ENCODE results near the gene PRDM10. TPM values are rescaled to one million over a fixed set of nuclear protein-coding genes. Genes with fewer than 3 reads are reported as not detected.

Gene PRDM10
- total RNA-seq, 1 experiment from 2014 or later: 18.9 TPM

DNA sequence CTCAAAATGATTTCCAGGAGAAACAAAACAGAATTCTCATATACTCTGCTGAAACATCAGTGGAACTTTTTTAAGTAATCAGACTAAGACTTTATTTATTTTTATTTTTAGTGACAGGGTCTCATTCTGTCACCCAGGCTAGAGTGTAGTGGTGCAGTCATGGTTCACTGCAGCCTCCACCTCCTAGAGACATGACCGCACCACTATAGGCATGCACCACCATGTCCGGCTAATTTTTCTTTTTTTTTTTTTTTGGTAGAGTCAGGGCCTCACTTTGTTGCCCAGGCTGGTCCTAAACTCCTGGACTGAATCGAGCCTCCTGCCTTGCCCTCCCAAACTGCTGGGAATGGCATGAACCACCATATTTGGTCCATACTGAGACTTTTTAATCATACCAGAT is 42.9 kb downstream of the PRDM10 start:
- peaks cover 29% of the 10 kb centered on the region for H3K36me3 Mint-ChIP-seq
- ATAC-seq: no peak

GRCh38 chr11:129955282-129955681 is 47.4 kb downstream of the PRDM10 start:
- H3K36me3 Mint-ChIP-seq: peaks cover 28% of the 10 kb centered on the region
- DNase-seq (ENCODE audit: low spot score): no peak
- ChIA-PET CTCF (interaction anchor here (0.7 to 1.6 kb wide), 5 partner anchors 32 to 177 kb away, joined by 3 to 8 read pairs (median 4); partner anchors contain the start of gene PRDM10), POLR2A (no interaction called here)
- H3K4me3 Mint-ChIP-seq: no peak overlapping the region
- no peak for TF ChIP-seq FOXP1 (CRISPR knock-in tag; IDR thresholded peaks at IDR 0.05; ENCODE audit: borderline replicate concordance)
- TF ChIP-seq SP1 (CRISPR knock-in tag; conservative IDR thresholded peaks at IDR 0.05): no peak
- TF ChIP-seq, protein P1, sequence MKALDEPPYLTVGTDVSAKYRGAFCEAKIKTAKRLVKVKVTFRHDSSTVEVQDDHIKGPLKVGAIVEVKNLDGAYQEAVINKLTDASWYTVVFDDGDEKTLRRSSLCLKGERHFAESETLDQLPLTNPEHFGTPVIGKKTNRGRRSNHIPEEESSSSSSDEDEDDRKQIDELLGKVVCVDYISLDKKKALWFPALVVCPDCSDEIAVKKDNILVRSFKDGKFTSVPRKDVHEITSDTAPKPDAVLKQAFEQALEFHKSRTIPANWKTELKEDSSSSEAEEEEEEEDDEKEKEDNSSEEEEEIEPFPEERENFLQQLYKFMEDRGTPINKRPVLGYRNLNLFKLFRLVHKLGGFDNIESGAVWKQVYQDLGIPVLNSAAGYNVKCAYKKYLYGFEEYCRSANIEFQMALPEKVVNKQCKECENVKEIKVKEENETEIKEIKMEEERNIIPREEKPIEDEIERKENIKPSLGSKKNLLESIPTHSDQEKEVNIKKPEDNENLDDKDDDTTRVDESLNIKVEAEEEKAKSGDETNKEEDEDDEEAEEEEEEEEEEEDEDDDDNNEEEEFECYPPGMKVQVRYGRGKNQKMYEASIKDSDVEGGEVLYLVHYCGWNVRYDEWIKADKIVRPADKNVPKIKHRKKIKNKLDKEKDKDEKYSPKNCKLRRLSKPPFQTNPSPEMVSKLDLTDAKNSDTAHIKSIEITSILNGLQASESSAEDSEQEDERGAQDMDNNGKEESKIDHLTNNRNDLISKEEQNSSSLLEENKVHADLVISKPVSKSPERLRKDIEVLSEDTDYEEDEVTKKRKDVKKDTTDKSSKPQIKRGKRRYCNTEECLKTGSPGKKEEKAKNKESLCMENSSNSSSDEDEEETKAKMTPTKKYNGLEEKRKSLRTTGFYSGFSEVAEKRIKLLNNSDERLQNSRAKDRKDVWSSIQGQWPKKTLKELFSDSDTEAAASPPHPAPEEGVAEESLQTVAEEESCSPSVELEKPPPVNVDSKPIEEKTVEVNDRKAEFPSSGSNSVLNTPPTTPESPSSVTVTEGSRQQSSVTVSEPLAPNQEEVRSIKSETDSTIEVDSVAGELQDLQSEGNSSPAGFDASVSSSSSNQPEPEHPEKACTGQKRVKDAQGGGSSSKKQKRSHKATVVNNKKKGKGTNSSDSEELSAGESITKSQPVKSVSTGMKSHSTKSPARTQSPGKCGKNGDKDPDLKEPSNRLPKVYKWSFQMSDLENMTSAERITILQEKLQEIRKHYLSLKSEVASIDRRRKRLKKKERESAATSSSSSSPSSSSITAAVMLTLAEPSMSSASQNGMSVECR (CRISPR knock-in tag; IDR thresholded peaks at IDR 0.05; ENCODE audit: borderline replicate concordance): no peak
- no peak for TF ChIP-seq ELF4 (CRISPR knock-in tag; IDR thresholded peaks at IDR 0.05; ENCODE audit: low read depth)
- no peak for TF ChIP-seq NFE2L1 (CRISPR knock-in tag; IDR thresholded peaks at IDR 0.05)
- TF ChIP-seq TP53 (CRISPR knock-in tag; IDR thresholded peaks at IDR 0.05): no peak
- TF ChIP-seq GTF2I (CRISPR knock-in tag; conservative IDR thresholded peaks at IDR 0.05): no peak
- TF ChIP-seq JUN (CRISPR knock-in tag; IDR thresholded peaks at IDR 0.05): no peak
- no peak for TF ChIP-seq ZNF317 (CRISPR knock-in tag; IDR thresholded peaks at IDR 0.05; ENCODE audit: borderline replicate concordance, low read depth)
- no peak for TF ChIP-seq SOX15 (CRISPR knock-in tag; IDR thresholded peaks at IDR 0.05)
- no peak for TF ChIP-seq ETV6 (CRISPR knock-in tag; IDR thresholded peaks at IDR 0.05)
- no peak for TF ChIP-seq NR1H2 (CRISPR knock-in tag; IDR thresholded peaks at IDR 0.05)
- no peak for TF ChIP-seq ATF1 (CRISPR knock-in tag; IDR thresholded peaks at IDR 0.05)
- no peak for TF ChIP-seq KAT7 (CRISPR knock-in tag; IDR thresholded peaks at IDR 0.05; ENCODE audit: borderline replicate concordance)
- no peak for TF ChIP-seq NFATC4 (CRISPR knock-in tag; IDR thresholded peaks at IDR 0.05)
- TF ChIP-seq, protein P2, sequence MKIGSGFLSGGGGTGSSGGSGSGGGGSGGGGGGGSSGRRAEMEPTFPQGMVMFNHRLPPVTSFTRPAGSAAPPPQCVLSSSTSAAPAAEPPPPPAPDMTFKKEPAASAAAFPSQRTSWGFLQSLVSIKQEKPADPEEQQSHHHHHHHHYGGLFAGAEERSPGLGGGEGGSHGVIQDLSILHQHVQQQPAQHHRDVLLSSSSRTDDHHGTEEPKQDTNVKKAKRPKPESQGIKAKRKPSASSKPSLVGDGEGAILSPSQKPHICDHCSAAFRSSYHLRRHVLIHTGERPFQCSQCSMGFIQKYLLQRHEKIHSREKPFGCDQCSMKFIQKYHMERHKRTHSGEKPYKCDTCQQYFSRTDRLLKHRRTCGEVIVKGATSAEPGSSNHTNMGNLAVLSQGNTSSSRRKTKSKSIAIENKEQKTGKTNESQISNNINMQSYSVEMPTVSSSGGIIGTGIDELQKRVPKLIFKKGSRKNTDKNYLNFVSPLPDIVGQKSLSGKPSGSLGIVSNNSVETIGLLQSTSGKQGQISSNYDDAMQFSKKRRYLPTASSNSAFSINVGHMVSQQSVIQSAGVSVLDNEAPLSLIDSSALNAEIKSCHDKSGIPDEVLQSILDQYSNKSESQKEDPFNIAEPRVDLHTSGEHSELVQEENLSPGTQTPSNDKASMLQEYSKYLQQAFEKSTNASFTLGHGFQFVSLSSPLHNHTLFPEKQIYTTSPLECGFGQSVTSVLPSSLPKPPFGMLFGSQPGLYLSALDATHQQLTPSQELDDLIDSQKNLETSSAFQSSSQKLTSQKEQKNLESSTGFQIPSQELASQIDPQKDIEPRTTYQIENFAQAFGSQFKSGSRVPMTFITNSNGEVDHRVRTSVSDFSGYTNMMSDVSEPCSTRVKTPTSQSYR (CRISPR knock-in tag; IDR thresholded peaks at IDR 0.05): no peak
- TF ChIP-seq ERG (CRISPR knock-in tag; IDR thresholded peaks at IDR 0.05): no peak
- no peak overlapping the region for H3K27ac Mint-ChIP-seq
- H3K4me1 Mint-ChIP-seq: peaks cover 10% of the 10 kb centered on the region
- no peaks in the 10 kb centered on the region for H3K27me3 Mint-ChIP-seq (ENCODE audit: low read depth)
- no peak for ATAC-seq
- no peaks in the 10 kb centered on the region for H3K9me3 Mint-ChIP-seq

More for the DNA sequence above, 42.9 kb downstream of the PRDM10 start:
- Mint-ChIP-seq H3K9me3 (no peaks in the 10 kb centered on the region), H3K27ac (no peak overlapping the region), H3K27me3 (ENCODE audit: low read depth) (no peaks in the 10 kb centered on the region), H3K4me1 (no peaks in the 10 kb centered on the region), H3K4me3 (no peak overlapping the region)
- DNase-seq (ENCODE audit: low spot score): no peak
- TF ChIP-seq, protein P3, sequence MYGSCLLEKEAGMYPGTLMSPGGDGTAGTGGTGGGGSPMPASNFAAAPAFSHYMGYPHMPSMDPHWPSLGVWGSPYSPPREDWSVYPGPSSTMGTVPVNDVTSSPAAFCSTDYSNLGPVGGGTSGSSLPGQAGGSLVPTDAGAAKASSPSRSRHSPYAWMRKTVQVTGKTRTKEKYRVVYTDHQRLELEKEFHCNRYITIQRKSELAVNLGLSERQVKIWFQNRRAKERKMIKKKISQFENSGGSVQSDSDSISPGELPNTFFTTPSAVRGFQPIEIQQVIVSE (CRISPR knock-in tag; IDR thresholded peaks at IDR 0.05; ENCODE audit: borderline replicate concordance): no peak
- no peak for TF ChIP-seq ZNF232 (CRISPR knock-in tag; IDR thresholded peaks at IDR 0.05)
- TF ChIP-seq ZNF671 (CRISPR knock-in tag; IDR thresholded peaks at IDR 0.05): no peak
- CTCF ChIA-PET: no interaction called here
- POLR2A ChIA-PET: no interaction called here
